ENCODE data around the gene POLD4. TPM values are rescaled to one million over a fixed set of nuclear protein-coding genes. Genes with fewer than 3 reads are reported as not detected.
A peak's percentile ranks its signal among the peaks of the same experiment; 100 is the strongest.

POLD4 gene
- total RNA-seq, 1 experiment from 2014 or later, result 19.5 TPM

GRCh38 chr11:67332081-67332691 lies 21.2 kb downstream of the POLD4 start:
- H2AK5ac ChIP-seq (ENCODE audit: insufficient read length, low read length), result no peak overlapping the region
- Mint-ChIP-seq H3K4me1 (no peaks in the 10 kb centered on the region), H3K36me3 (ENCODE audit: insufficient read depth in 1 of 3, low read depth in 3 of 3) (no peaks in the 10 kb centered on the region), H3K27ac (peak overlapping the region in 1 of 3 experiments; percentile 16; a peak in 1 of 7 replicates), H3K9me3 (no peaks in the 10 kb centered on the region), H3K27me3 (ENCODE audit: low read depth) (no peaks in the 10 kb centered on the region; the same call in 1 of the 2 replicates), H3K4me3 (no peak overlapping the region)
- no peak overlapping the region for H4K5ac ChIP-seq (ENCODE audit: insufficient read length, low read depth, low read length)
- no peak overlapping the region for H2BK120ac ChIP-seq (ENCODE audit: low read depth, low read length, poor library complexity, severe bottlenecking)
- no peaks in the 10 kb centered on the region for H3K4me1 ChIP-seq (ENCODE audit: insufficient read depth, low read length)
- H3K56ac ChIP-seq (ENCODE audit: insufficient read length, low read depth, low read length), result no peak overlapping the region
- H4K20me1 ChIP-seq (ENCODE audit: control insufficient read depth, insufficient read depth, insufficient read length), result no peaks in the 10 kb centered on the region
- no peaks in the 10 kb centered on the region for H3K27me3 ChIP-seq (ENCODE audit: insufficient read depth, low read length)
- no peak overlapping the region for H3K4ac ChIP-seq (ENCODE audit: low read depth, low read length)
- no peak overlapping the region for H4K8ac ChIP-seq (replicated peaks; ENCODE audit: insufficient read length, low read depth, low read length)
- H2BK5ac ChIP-seq (ENCODE audit: insufficient read length, low read length), result no peak overlapping the region
- H3K9ac ChIP-seq (ENCODE audit: extremely low read depth, insufficient read length, low read length), result no peak overlapping the region
- H2AFZ ChIP-seq (ENCODE audit: low read length), result no peak overlapping the region
- no CpG with 5 or more reads among the region's 6 CpGs for WGBS (ENCODE audit: extremely low coverage, insufficient read length, low lambda C conversion rate)
- DNase-seq, result no peak
- H2BK20ac ChIP-seq (ENCODE audit: low read depth, low read length, poor library complexity, severe bottlenecking), result no peak overlapping the region
- H3K9me3 ChIP-seq (ENCODE audit: control insufficient read depth, low read depth, low read length), result no peaks in the 10 kb centered on the region
- H3K79me2 ChIP-seq (ENCODE audit: insufficient read depth, low read length), result no peaks in the 10 kb centered on the region
- H3T11ph ChIP-seq (ENCODE audit: low read length), result no peak overlapping the region
- H4K91ac ChIP-seq (ENCODE audit: insufficient read length, low read depth, low read length), result no peak overlapping the region
- H3K14ac ChIP-seq (ENCODE audit: insufficient read depth, low read length), result no peak overlapping the region
- H3K27ac ChIP-seq (ENCODE audit: insufficient read length, low read depth, low read length), result no peak overlapping the region
- H3K23ac ChIP-seq (ENCODE audit: insufficient read length, low read depth, low read length), result no peak overlapping the region
- no peak overlapping the region for H2BK12ac ChIP-seq (ENCODE audit: insufficient read length, low read depth, low read length)
- no peak overlapping the region for H3K18ac ChIP-seq (ENCODE audit: insufficient read length, low read depth, low read length)
- no peak overlapping the region for H3K4me2 ChIP-seq (ENCODE audit: insufficient read depth, insufficient read length, low read length)
- no peak for TF ChIP-seq CTCF (conservative IDR thresholded peaks at IDR 0.05)
- H3K23me2 ChIP-seq (ENCODE audit: insufficient read length, low read depth, low read length, poor library complexity, severe bottlenecking), result no peaks in the 10 kb centered on the region
- H2BK15ac ChIP-seq (ENCODE audit: low read depth, low read length), result no peak overlapping the region
- no peaks in the 10 kb centered on the region for H3K79me1 ChIP-seq (ENCODE audit: insufficient read depth, low read depth, low read length, poor library complexity, severe bottlenecking)

Data from H9 (cell line).